Ectodermal cell (in vitro differentiated cells): Measurements from ENCODE around the gene GABRA1.

Source experiments
- H3K27ac ChIP-seq: 2 replicates; pipeline ENCODE4 v1.7.0; 2013; ENCODE audit warnings: mild to moderate bottlenecking, low read depth, low read length; ENCODE audit not compliant: insufficient read depth, poor library complexity, severe bottlenecking
- H3K27me3 ChIP-seq: 2 replicates; pipeline ENCODE4 v1.7.0; 2013; ENCODE audit warnings: mild to moderate bottlenecking, low read length; ENCODE audit not compliant: insufficient read depth, control insufficient read depth, poor library complexity, severe bottlenecking
- H3K36me3 ChIP-seq: one replicate; pipeline ENCODE4 v1.7.0; 2013; ENCODE audit warnings: low read length; ENCODE audit not compliant: control insufficient read depth, insufficient read depth
- H3K4me1 ChIP-seq: one replicate; pipeline ENCODE4 v1.7.0; 2013; ENCODE audit warnings: low read length; ENCODE audit not compliant: control insufficient read depth, insufficient read depth
- H3K4me3 ChIP-seq: 2 replicates; pipeline ENCODE4 v1.7.0; 2013; ENCODE audit warnings: low read depth, low read length, control low read depth; ENCODE audit not compliant: insufficient read depth
- H3K9me3 ChIP-seq: 2 replicates; pipeline ENCODE4 v1.7.0; 2013; ENCODE audit warnings: mild to moderate bottlenecking, low read length, moderate library complexity; ENCODE audit not compliant: control insufficient read depth
- WGBS, 2 experiments: methylation state at CpG; one replicate each; pipeline ENCODE4 v1.1.7; 2013; ENCODE audit warnings: missing lambda C conversion rate in 2 of 2; 5-methylcytosine and 5-hydroxymethylcytosine counted together

Gene GABRA1

GRCh38 chr5:161946911-161947310, 99.0 kb downstream of the GABRA1 start:
- Histone ChIP-seq H3K9me3 (no peaks in the 10 kb centered on the region), H3K4me1 (no peaks in the 10 kb centered on the region), H3K36me3 (no peaks in the 10 kb centered on the region), H3K27ac (no peak overlapping the region), H3K4me3 (no peak overlapping the region), H3K27me3 (no peaks in the 10 kb centered on the region)
- WGBS, 2 experiments: 33 to 85% methylated on average over 1 to 3 of the region's 4 CpGs
